Testis (tissue), 2 donors: Measurements from ENCODE around the gene MDGA2.

ENCODE experiments used
- POLR2A ChIP-seq: fragments of 450-650 bp; IDR thresholded peaks from one replicate; pipeline ENCODE4 v1.6.1; 2017; ENCODE audit warnings: antibody characterized with exemption, mild to moderate bottlenecking, moderate library complexity
- TF ChIP-seq, protein P1 (sequence below), 3 experiments: fragments of 450-650 bp in 2 of 3; fragments of 200-600 bp in 1 of 3; sonication (generic) in 1 of 3; IDR thresholded peaks; one replicate each; pipeline ENCODE4 v1.5.1; 2016 to 2019; ENCODE audit warnings: antibody characterized with exemption in 3 of 3, mild to moderate bottlenecking in 2 of 3, moderate library complexity in 1 of 3

- TF ChIP-seq, protein P1, sequence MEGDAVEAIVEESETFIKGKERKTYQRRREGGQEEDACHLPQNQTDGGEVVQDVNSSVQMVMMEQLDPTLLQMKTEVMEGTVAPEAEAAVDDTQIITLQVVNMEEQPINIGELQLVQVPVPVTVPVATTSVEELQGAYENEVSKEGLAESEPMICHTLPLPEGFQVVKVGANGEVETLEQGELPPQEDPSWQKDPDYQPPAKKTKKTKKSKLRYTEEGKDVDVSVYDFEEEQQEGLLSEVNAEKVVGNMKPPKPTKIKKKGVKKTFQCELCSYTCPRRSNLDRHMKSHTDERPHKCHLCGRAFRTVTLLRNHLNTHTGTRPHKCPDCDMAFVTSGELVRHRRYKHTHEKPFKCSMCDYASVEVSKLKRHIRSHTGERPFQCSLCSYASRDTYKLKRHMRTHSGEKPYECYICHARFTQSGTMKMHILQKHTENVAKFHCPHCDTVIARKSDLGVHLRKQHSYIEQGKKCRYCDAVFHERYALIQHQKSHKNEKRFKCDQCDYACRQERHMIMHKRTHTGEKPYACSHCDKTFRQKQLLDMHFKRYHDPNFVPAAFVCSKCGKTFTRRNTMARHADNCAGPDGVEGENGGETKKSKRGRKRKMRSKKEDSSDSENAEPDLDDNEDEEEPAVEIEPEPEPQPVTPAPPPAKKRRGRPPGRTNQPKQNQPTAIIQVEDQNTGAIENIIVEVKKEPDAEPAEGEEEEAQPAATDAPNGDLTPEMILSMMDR (IDR thresholded peaks at IDR 0.05): no peak
- TF ChIP-seq POLR2A: no peak
These were observed 618.0 kb downstream of the MDGA2 start for GRCh38 chr14:47057364-47057763.
